MM.1S (cell line): Measurements from ENCODE around the gene PSME3IP1.

Source experiments
- EZH2 ChIP-seq: fragments of 300-600 bp; sonication (generic); optimal IDR thresholded peaks from 2 replicates; pipeline ENCODE3; 2017; ENCODE audit warnings: low read depth, mild to moderate bottlenecking, antibody characterized with exemption, low read length, mixed read lengths
- EZH2phosphoT487 ChIP-seq: fragments of 300-600 bp; sonication (generic); IDR thresholded peaks from 2 replicates; pipeline ENCODE4 v1.6.1; 2018; ENCODE audit warnings: antibody characterized with exemption, low read length
- TF ChIP-seq, protein P1 (sequence below): fragments of 300-600 bp; sonication (generic); IDR thresholded peaks from 2 replicates; pipeline ENCODE4 v1.5.1; 2016; ENCODE audit warnings: antibody characterized with exemption, low read length, mixed read lengths

- TF ChIP-seq EZH2phosphoT487 = no peak
- TF ChIP-seq, protein P1, sequence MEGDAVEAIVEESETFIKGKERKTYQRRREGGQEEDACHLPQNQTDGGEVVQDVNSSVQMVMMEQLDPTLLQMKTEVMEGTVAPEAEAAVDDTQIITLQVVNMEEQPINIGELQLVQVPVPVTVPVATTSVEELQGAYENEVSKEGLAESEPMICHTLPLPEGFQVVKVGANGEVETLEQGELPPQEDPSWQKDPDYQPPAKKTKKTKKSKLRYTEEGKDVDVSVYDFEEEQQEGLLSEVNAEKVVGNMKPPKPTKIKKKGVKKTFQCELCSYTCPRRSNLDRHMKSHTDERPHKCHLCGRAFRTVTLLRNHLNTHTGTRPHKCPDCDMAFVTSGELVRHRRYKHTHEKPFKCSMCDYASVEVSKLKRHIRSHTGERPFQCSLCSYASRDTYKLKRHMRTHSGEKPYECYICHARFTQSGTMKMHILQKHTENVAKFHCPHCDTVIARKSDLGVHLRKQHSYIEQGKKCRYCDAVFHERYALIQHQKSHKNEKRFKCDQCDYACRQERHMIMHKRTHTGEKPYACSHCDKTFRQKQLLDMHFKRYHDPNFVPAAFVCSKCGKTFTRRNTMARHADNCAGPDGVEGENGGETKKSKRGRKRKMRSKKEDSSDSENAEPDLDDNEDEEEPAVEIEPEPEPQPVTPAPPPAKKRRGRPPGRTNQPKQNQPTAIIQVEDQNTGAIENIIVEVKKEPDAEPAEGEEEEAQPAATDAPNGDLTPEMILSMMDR = no peak
- no peak for TF ChIP-seq EZH2
These were observed 23.9 kb upstream of the PSME3IP1 start for GRCh38 chr16:57209780-57210179.
